ENCODE data around the gene ASXL1. TPM values are rescaled to one million over a fixed set of nuclear protein-coding genes. Genes with fewer than 3 reads are reported as not detected.
A peak's percentile ranks its signal among the peaks of the same experiment; 100 is the strongest.

The ASXL1 gene
- total and polyA plus RNA-seq, 9 of the 15 experiments (the other 6 are each of a cell fraction or from before 2014, with no cell fraction given): 6.5 to 65.3 (median 32.3) TPM

- FAIRE-seq: peak; percentile 32
- ATAC-seq: peak; percentile 76
- Histone ChIP-seq H3K27me3 (ENCODE audit: control insufficient read depth in 2 of 2, insufficient read depth in 2 of 2, low read length in 2 of 2) (no peaks in the 10 kb centered on the region), H3K4me3 (no peak overlapping the region), H3K27ac (ENCODE audit: extremely low read depth, low read depth, low read length) (peak overlapping the region; percentile 50; the same call in 2 of the 3 replicates), H4K20me1 (replicated peaks; ENCODE audit: control insufficient read depth, insufficient read depth, low read length) (no peaks in the 10 kb centered on the region), H3K79me2 (ENCODE audit: control insufficient read depth, insufficient read depth, low read length) (peaks cover 75% of the 10 kb centered on the region), H3K9me3 (replicated peaks; ENCODE audit: control insufficient read depth, insufficient read depth, low read depth, low read length) (no peaks in the 10 kb centered on the region), H3K4me1 (replicated peaks in 1 of 2; ENCODE audit: control insufficient read depth in 2 of 2, insufficient read depth in 2 of 2, low read length in 2 of 2) (peaks cover 5 to 13% of the 10 kb centered on the region in 2 experiments), H3K36me3 (ENCODE audit: control insufficient read depth, insufficient read depth, low read length) (peaks cover 21% of the 10 kb centered on the region; the same call in 2 of the 3 replicates), H2AFZ (ENCODE audit: low read depth, low read length) (no peak overlapping the region), H3K9me1 (ENCODE audit: control insufficient read depth, insufficient read depth, low read length) (no peaks in the 10 kb centered on the region), H3K4me2 (ENCODE audit: insufficient read depth, low read length) (peak overlapping the region; percentile 51; the same call in 1 of the 2 replicates), H3K9ac (ENCODE audit: insufficient read depth in 1 of 2, low read depth in 2 of 2, low read length in 2 of 2) (peak overlapping the region in 1 of 2 experiments; percentile 15; a peak in 2 of 4 replicates)
- POLR2A ChIA-PET: interaction anchor here (0.8 to 1.3 kb wide), 3 partner anchors 14 to 44 kb away, joined by 3 to 4 read pairs (median 3); no protein-coding TSS in a partner anchor
- no TSS peak for BruUV-seq (replicated peaks)
- CTCF ChIA-PET (ENCODE audit: low intra/inter-chr PET ratio): no interaction called here
- in situ Hi-C loops (cut with MboI) (no loop called here), intact Hi-C loops (cut with micrococcal nuclease) (no loop called here)
- 3% methylated on average over 2 of the region's 2 CpGs for WGBS (ENCODE audit: insufficient coverage, low coverage, missing lambda C conversion rate)
- peak in 2 of 4 experiments; percentile 21 to 52 for DNase-seq (ENCODE audit: extremely low read depth in 1 of 4, low spot score in 3 of 4)
- TF ChIP-seq DPF2 (IDR thresholded peaks at IDR 0.05) (peak; percentile 79), ARID3A (IDR thresholded peaks at IDR 0.05; ENCODE audit: borderline replicate concordance, low read depth, low read length) (0 out of 2 replicates have a peak, but pooled peaks have one; percentile 36), ZNF398 (CRISPR knock-in tag; IDR thresholded peaks at IDR 0.05) (no peak), TCF3 (CRISPR knock-in tag; IDR thresholded peaks at IDR 0.05) (peak; percentile 37; the same call in 1 of the 2 replicates), GATA2 (CRISPR knock-in tag; IDR thresholded peaks at IDR 0.05) (0 out of 2 replicates have a peak, but pooled peaks have one; percentile 11), SMARCA4 (IDR thresholded peaks at IDR 0.05) (peak; percentile 81), MXD1 (CRISPR knock-in tag; IDR thresholded peaks at IDR 0.05; ENCODE audit: borderline replicate concordance, poor library complexity, severe bottlenecking) (no peak), NCOR1 (IDR thresholded peaks at IDR 0.05) (0 out of 2 replicates have a peak, but pooled peaks have one; percentile 24), TAL1 (IDR thresholded peaks at IDR 0.05) (peak; percentile 30; the same call in 1 of the 2 replicates), CLOCK (CRISPR knock-in tag; IDR thresholded peaks at IDR 0.05; ENCODE audit: borderline replicate concordance) (no peak), CHCHD3 (CRISPR knock-in tag; IDR thresholded peaks at IDR 0.05) (no peak), HDAC1 (IDR thresholded peaks at IDR 0.05) (0 out of 4 replicates have a peak, but pooled peaks of 1 of the 2 experiments have one; percentile 18), STAT5A (IDR thresholded peaks at IDR 0.05; ENCODE audit: borderline replicate concordance, low read length) (no peak), TRIM24 (IDR thresholded peaks at IDR 0.05) (0 out of 4 replicates have a peak, but pooled peaks of 1 of the 2 experiments have one; percentile 37), RUNX1 (IDR thresholded peaks at IDR 0.05; ENCODE audit: low read depth) (no peak)
Measured at GRCh38 chr20:32404017-32404416, 45.9 kb downstream of the ASXL1 start.
